Osteoblast (primary cell): ENCODE measurements around the gene PLA2G4E. TPM values are rescaled to one million over a fixed set of nuclear protein-coding genes. Genes with fewer than 3 reads are reported as not detected.

Experiments
- DNase-seq: peaks from one replicate; pipeline ENCODE4 v3.0.0; 2011; ENCODE audit warnings: low spot score, mixed read lengths; ENCODE audit not compliant: insufficient read length; ENCODE audit errors: missing footprints
- H2AFZ ChIP-seq: 2 replicates; pipeline ENCODE4 v1.6.0; 2011; ENCODE audit warnings: mild to moderate bottlenecking, low read length
- H3K27ac ChIP-seq: 2 replicates; pipeline ENCODE4 v1.5.1; 2011; ENCODE audit warnings: mild to moderate bottlenecking, low read depth, low read length, moderate library complexity
- H3K27me3 ChIP-seq: 2 replicates; pipeline ENCODE4 v1.6.0; 2012; ENCODE audit warnings: mild to moderate bottlenecking, control low read depth, inconsistent platforms, low read length, moderate library complexity; ENCODE audit not compliant: insufficient read depth
- H3K36me3 ChIP-seq: 2 replicates; pipeline ENCODE4 v1.5.1; 2011; ENCODE audit warnings: mild to moderate bottlenecking, low read length, control low read depth, moderate library complexity; ENCODE audit not compliant: insufficient read depth
- H3K4me1 ChIP-seq: 2 replicates; pipeline ENCODE4 v1.5.1; 2011; ENCODE audit warnings: mild to moderate bottlenecking, low read length, control low read depth, moderate library complexity; ENCODE audit not compliant: insufficient read depth
- H3K4me2 ChIP-seq: 2 replicates; pipeline ENCODE4 v1.6.0; 2011; ENCODE audit warnings: mild to moderate bottlenecking, low read length; ENCODE audit not compliant: insufficient read depth
- H3K4me3 ChIP-seq: fragments of 200-600 bp; sonication (generic); 3 replicates; pipeline ENCODE4 v1.5.1; 2012; ENCODE audit warnings: mild to moderate bottlenecking, low read length, inconsistent platforms; ENCODE audit not compliant: insufficient read depth
- H3K79me2 ChIP-seq: 2 replicates; pipeline ENCODE4 v1.6.0; 2012; ENCODE audit warnings: mild to moderate bottlenecking, low read length, control low read depth, inconsistent platforms; ENCODE audit not compliant: insufficient read depth
- H3K9me3 ChIP-seq: 2 replicates; pipeline ENCODE4 v1.5.1; 2011; ENCODE audit warnings: low read depth, low read length, control low read depth
- H4K20me1 ChIP-seq: 2 replicates; pipeline ENCODE4 v1.6.0; 2012; ENCODE audit warnings: mild to moderate bottlenecking, low read length, control low read depth; ENCODE audit not compliant: insufficient read depth
- total RNA-seq: library from RNA; depleted of rRNA; stranded (reverse); fragments of >200 nt; gene quantifications from 2 replicates; pipeline ENCODE4 v1.2.3, GENCODE V29; 2012
- TF ChIP-seq, protein P1 (sequence below): IDR thresholded peaks from 2 replicates; pipeline ENCODE4 v1.5.1; 2011; ENCODE audit warnings: mild to moderate bottlenecking, low read depth, low read length, moderate library complexity; ENCODE audit errors: extremely low read depth

The PLA2G4E gene
- total RNA-seq, 1 donor = not detected

- Histone ChIP-seq H3K79me2 (no peaks in the 10 kb centered on the region), H3K27me3 (peaks cover 12% of the 10 kb centered on the region), H3K4me2 (no peak overlapping the region), H3K27ac (no peak overlapping the region), H3K36me3 (no peaks in the 10 kb centered on the region), H4K20me1 (no peaks in the 10 kb centered on the region), H3K4me3 (no peak overlapping the region), H2AFZ (no peak overlapping the region), H3K4me1 (no peaks in the 10 kb centered on the region), H3K9me3 (no peaks in the 10 kb centered on the region)
- DNase-seq = no peak
- TF ChIP-seq, protein P1, sequence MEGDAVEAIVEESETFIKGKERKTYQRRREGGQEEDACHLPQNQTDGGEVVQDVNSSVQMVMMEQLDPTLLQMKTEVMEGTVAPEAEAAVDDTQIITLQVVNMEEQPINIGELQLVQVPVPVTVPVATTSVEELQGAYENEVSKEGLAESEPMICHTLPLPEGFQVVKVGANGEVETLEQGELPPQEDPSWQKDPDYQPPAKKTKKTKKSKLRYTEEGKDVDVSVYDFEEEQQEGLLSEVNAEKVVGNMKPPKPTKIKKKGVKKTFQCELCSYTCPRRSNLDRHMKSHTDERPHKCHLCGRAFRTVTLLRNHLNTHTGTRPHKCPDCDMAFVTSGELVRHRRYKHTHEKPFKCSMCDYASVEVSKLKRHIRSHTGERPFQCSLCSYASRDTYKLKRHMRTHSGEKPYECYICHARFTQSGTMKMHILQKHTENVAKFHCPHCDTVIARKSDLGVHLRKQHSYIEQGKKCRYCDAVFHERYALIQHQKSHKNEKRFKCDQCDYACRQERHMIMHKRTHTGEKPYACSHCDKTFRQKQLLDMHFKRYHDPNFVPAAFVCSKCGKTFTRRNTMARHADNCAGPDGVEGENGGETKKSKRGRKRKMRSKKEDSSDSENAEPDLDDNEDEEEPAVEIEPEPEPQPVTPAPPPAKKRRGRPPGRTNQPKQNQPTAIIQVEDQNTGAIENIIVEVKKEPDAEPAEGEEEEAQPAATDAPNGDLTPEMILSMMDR = no peak
These were observed 16.8 kb upstream of the PLA2G4E start for GRCh38 chr15:42037656-42038055.

GRCh38 chr15:42036966-42037365 is 16.1 kb upstream of the PLA2G4E start:
- no peaks in the 10 kb centered on the region for H3K79me2 ChIP-seq
- no peaks in the 10 kb centered on the region for H3K4me1 ChIP-seq
- TF ChIP-seq, protein P1 = no peak
- H3K4me2 ChIP-seq = no peak overlapping the region
- no peak for DNase-seq
- H4K20me1 ChIP-seq = no peaks in the 10 kb centered on the region
- peaks cover 12% of the 10 kb centered on the region for H3K27me3 ChIP-seq
- H3K36me3 ChIP-seq = no peaks in the 10 kb centered on the region
- H3K9me3 ChIP-seq = no peaks in the 10 kb centered on the region
- H3K27ac ChIP-seq = no peak overlapping the region
- no peak overlapping the region for H3K4me3 ChIP-seq
- no peak overlapping the region for H2AFZ ChIP-seq

DNA sequence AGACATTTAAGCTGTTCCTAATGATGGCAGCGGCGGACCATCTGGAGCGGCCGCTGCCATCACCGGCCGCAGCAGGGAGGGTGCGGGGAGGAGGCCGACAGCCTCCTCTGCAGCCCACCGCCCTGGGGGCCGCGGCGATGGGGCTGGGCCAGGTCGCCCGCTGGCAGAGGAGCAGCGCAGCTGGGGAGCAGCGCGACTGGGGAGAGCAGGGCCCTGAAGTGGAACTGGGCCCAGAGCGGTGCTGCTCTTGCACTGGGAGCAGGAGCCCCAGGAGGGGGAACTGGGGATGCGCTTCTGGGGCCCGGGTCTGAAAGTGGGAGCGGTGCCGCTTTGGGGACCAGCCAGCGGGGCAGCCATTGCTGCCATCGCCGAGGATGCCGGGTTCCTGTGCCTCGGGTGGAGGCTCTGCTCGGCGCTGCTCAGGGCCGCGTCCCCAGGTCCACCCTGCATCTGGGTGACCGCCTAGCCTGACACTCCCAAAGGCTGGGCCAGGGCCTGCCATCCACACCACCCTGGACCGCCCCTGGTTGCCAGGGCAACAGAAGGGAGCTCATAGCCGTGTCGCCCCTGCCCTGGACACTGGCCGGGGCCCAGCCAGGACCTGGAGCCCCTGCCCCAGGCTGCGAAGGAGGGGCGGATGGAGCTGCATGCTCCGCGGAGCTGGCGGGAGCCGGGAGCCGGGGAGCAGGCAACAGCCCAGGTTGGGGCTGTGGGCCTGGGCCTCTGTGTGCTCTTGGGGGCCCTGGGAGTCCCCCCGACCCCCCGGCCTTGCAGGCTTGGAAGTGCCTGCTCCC is 15.5 kb upstream of the PLA2G4E start:
- Histone ChIP-seq H3K4me1 (no peaks in the 10 kb centered on the region), H3K4me2 (no peak overlapping the region), H3K36me3 (no peaks in the 10 kb centered on the region), H3K27ac (no peak overlapping the region), H3K4me3 (no peak overlapping the region), H3K27me3 (peaks cover 17% of the 10 kb centered on the region), H3K9me3 (no peaks in the 10 kb centered on the region), H4K20me1 (no peaks in the 10 kb centered on the region), H2AFZ (no peak overlapping the region), H3K79me2 (no peaks in the 10 kb centered on the region)
- no peak for DNase-seq
- TF ChIP-seq, protein P1 = no peak

- no peak for DNase-seq
- Histone ChIP-seq H4K20me1 (no peaks in the 10 kb centered on the region), H3K9me3 (no peaks in the 10 kb centered on the region), H3K4me2 (no peak overlapping the region), H3K27ac (no peak overlapping the region), H3K4me1 (no peaks in the 10 kb centered on the region), H3K36me3 (no peaks in the 10 kb centered on the region), H2AFZ (peak overlapping the region; percentile 42), H3K27me3 (peaks cover 13% of the 10 kb centered on the region), H3K79me2 (no peaks in the 10 kb centered on the region), H3K4me3 (no peak overlapping the region)
- TF ChIP-seq, protein P1 = no peak
These were observed 14.6 kb upstream of the PLA2G4E start for GRCh38 chr15:42035435-42035761.
